HG03159 (cell line): Measurements from ENCODE around the gene RXYLT1.
"Not testable (repeated sequence)": the region's sequence is repeated elsewhere in the genome, so short reads cannot be mapped to it uniquely, and the experiment has no call there.

Experiments used
- ATAC-seq: cut with Tn5 transposase; IDR thresholded peaks from one replicate; pipeline ENCODE4 v1.9.1; 2021; ENCODE audit warnings: mild to moderate bottlenecking, moderate library complexity; ENCODE audit not compliant: unreplicated experiment

The RXYLT1 gene

GRCh38 chr12:63841571-63841970, 61.9 kb downstream of the RXYLT1 start:
- no peak for ATAC-seq

GRCh38 chr12:63842750-63843149, 63.0 kb downstream of the RXYLT1 start:
- ATAC-seq: not testable (repeated sequence)

DNA sequence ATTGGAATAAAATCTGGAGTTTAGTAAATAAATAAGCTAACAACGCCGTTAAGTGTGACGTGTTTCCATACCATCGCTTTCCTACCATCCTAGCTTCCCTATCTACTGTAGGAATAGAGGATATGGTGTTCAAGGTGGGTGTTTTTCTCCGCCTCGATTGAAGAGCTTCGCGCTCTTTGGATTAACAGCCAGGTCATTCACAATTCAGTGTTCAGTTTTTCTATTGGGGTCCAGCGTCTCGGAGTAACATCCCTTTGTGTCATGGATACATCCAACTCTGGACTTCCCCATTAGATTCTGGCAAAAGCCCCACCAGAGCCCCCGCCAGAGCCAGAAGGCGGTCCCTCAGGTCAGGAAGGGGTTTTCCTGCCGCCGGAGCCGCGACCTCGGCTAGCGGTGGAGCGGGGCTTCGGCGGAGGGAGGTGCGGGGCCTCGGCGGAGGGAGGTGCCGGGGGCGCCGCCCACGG, 63.6 kb downstream of the RXYLT1 start:
- no peak for ATAC-seq

DNA sequence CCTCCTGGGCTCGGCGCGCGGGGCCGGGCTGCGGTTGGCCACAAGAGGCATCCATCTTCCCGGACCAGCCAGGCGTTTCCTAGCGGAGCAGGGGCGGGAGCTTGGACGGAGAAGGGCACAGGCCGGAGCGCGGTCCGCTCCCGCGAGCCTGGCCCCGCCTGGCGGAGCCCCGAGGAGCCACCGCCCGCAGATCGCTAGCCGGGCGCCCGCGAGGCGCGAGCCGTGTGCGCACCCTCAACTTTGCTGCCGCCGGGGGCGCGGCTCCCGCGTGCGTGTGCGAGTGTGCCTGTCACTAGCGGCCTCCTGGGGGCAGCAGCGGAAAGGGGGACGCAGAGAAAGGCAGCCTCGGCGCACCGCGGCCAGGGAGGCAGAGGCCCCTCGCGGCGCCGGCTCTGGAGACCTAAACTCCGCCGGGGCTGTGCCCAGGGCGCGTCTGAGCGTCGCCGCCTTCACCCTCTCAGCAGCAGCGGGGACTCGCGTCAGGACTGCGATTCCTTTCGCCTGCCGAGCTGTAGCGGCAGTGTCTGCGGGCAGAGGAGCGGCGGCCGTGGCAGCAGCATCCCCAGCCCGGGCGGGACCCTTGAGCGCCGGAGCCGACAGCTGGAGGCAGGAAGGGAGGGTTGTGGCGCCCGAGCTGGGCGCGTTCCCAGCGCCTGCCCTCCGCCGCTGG, 64.1 kb downstream of the RXYLT1 start:
- peak; percentile 98 for ATAC-seq

DNA sequence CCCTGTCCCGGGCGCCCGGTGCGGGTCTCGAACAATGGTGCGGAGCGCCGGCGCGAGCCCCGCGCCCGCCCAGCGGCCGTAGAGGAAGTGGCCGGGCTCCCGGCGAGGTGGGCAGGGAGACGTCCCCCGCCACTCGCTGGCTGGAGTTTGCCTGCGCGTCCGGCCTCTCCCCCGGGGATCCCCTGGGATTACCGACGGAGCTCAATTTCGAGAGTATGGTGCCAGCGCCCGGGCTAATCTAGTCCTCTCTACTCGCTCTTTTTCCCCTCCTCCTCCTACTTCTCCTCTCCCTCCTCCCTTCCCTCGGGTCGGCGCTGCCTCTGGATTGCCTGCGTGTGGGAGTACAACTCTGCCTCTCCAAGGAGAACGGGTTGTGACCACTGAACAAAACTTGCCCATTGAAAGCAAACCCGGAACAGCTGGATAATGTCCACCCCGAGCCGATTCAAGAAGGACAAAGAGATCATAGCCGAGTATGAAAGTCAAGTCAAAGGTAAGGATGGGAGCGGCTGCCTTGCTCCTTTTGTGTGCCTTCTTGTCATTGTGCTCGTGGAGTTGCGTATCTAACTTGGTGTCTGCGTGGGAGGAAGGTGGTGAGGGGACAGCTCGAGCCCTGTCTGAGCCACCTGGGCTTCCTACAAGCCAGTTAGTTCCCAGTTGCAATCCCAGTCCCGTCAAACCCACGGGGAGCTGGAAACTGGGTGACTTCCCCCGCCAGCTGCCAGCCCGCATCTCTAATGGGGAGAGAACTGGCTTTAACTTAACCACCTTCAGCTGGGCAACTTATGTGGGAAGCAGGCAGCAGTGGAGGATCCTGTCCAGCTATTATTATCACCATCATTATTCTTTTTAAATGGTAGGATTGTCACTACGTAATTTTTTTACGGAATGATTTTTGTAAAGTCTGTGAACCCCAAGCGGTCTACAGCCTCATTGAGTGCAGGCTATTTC, 65.0 kb downstream of the RXYLT1 start, which contains the start of gene SRGAP1:
Gene SRGAP1, plus strand, starts transcription at position 310 of the 951 bp plus-strand sequence. Its CDS starts 117 bp downstream, at position 427.
- ATAC-seq: no peak

GRCh38 chr12:63845726-63846125, 66.0 kb downstream of the RXYLT1 start:
- no peak for ATAC-seq

DNA sequence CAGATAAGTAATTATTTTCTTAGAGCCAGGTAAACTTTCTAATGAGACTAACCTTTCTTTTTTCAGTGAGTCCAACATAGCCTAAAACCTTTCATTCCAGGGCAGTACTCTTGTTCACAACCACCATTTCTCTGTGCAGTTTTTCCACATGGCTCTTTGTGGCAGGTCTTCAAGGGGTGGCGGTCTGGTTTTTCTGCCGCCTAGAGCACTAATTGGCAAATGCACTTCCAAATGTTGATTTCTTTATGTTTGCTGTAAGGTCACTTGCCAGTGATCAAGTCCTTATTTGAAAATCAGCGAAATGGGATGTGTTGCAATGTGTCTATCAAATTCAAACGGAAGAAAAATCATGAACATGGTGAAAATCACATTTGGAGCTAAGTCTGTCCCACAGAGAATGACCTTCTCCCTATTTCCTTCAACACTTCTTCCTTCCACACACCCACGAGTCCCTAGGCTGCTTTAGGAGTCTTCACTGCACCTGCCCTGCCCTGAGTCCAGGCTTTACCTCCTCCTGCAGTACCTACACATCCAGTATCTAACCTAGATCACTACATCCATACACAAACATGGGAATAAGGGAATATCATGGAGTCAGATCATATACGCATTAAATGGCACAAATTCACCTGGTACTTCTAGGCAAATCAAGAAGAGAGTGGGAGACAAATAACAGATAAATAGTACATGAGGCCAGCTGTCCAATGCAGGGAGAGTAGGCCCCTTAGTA, 66.7 kb downstream of the RXYLT1 start:
- ATAC-seq: no peak

- ATAC-seq: no peak
Measured at GRCh38 chr12:63848450-63848849, 68.7 kb downstream of the RXYLT1 start.

DNA sequence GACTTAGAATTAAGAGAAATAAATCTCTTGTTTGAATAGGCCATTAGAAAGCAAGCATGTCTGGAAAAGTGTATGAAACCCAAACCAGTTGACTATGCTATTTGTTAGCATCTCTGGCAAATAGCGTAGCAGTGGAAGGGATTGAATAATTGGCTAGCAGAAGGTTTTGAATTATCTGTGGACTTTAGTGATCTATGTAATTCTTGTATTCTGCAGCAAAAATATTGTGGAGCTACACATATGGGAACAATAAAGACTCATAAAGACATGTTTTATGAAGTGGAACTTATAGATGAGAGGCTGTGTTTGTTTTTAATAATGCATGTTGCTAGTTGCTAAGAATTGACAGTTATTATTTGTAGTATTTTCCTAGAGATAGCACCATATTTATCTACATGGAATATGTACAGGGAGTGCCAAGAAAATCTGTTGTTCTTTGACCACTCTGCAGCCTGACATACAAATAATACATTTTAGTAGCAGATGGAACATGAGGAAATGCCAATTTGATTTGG, 69.5 kb downstream of the RXYLT1 start:
- no peak for ATAC-seq

- ATAC-seq: no peak
Measured at GRCh38 chr12:63849641-63850040, 69.9 kb downstream of the RXYLT1 start.

GRCh38 chr12:63853978-63854377, 74.3 kb downstream of the RXYLT1 start:
- no peak for ATAC-seq

DNA sequence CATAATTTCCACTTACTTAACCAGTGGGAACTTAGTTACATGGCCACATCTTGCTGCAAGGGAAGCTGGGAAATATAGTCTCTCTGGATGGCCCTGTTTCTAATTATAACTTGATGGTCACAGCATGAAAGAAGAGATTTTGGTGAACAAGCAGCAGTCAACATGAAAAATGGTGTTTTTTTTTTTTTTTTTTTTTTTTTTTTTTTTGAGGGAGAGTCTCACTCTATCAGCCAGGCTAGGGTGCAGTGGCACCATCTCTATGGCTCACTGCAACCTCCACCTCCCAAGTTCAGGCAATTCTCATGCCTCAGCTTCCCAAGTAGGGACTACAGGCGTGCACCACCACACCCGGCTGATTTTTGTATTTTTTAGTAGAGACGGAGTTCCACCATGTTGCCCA, 75.6 kb downstream of the RXYLT1 start:
- no peak for ATAC-seq

- no peak for ATAC-seq
Measured at GRCh38 chr12:63857771-63858670, 78.3 kb downstream of the RXYLT1 start.
